ENCODE results near the gene ZBTB16. TPM values are rescaled to one million over a fixed set of nuclear protein-coding genes. Genes with fewer than 3 reads are reported as not detected.

ZBTB16 gene
- total and polyA plus RNA-seq, 7 donors: 9.9 to 197 (median 99.5) TPM

DNA sequence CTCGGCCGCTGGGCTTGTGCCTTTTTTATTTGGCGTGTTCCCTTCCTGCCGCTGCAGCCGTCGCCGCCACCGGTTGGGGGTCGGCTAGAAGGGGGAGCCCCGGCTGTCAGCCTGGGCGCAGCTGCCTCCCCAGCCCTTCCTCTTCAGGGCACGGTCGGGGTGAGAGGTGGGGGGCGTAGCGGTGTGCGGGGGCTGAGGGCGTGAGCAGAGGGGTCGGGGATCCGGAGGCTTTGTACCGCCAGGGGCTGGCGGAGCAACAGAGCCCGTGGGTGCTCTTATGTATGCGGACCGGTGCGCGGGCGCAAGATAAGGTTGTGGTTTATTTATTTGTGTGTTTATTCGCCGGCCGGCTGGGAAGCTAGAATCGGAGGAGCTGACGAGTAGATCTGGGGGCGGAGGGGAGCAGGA, 477 bp downstream of the ZBTB16 start:
- H3K4me1 ChIP-seq: peaks cover 0 to 47% (median 44%) of the 10 kb centered on the region in 4 donors
- H3K9me3 ChIP-seq: no peaks in the 10 kb centered on the region
- peak overlapping the region; percentile 94 to 99 (median 96) for H3K27ac ChIP-seq
- H3K27me3 ChIP-seq: no peaks in the 10 kb centered on the region
- peaks cover 20 to 24% (median 22%) of the 10 kb centered on the region in 4 donors for H3K36me3 ChIP-seq
- TF ChIP-seq POLR2A (IDR thresholded peaks at IDR 0.05) (no peak), CTCF (IDR thresholded peaks at IDR 0.05) (peak in 1 of 4 experiments; percentile 26), POLR2AphosphoS5 (IDR thresholded peaks at IDR 0.05) (no peak), EP300 (IDR thresholded peaks at IDR 0.05) (no peak)
- DNase-seq: peak; percentile 77
- peak overlapping the region; percentile 68 to 99 (median 92) for H3K4me3 ChIP-seq
- intact Hi-C loops (cut with DNase I): loop anchor here (1.0 to 5.0 kb wide), 4 partner anchors 57 to 198 kb away; no protein-coding TSS in a partner anchor
- 0% methylated on average over 33 of the region's 33 CpGs for WGBS, 2 donors

GRCh38 chr11:114060392-114061047, 1.0 kb downstream of the ZBTB16 start:
- Histone ChIP-seq H3K36me3 (peaks cover 20 to 29% (median 27%) of the 10 kb centered on the region in 4 donors), H3K27ac (peak overlapping the region; percentile 94 to 99 (median 96)), H3K4me3 (peak overlapping the region; percentile 68 to 99 (median 92)), H3K9me3 (no peaks in the 10 kb centered on the region), H3K27me3 (no peaks in the 10 kb centered on the region), H3K4me1 (peaks cover 0 to 52% (median 49%) of the 10 kb centered on the region in 4 donors)
- intact Hi-C loops (cut with DNase I): loop anchor here (5.0 kb wide), 1 partner anchor 57 kb away; no protein-coding TSS in a partner anchor
- TF ChIP-seq EP300 (IDR thresholded peaks at IDR 0.05) (no peak), POLR2AphosphoS5 (IDR thresholded peaks at IDR 0.05) (peak in 2 of 4 donors; percentile 1 to 5)
- DNase-seq: peak; percentile 75
- 0 to 1% methylated on average over 78 of the region's 78 CpGs for WGBS, 2 donors

GRCh38 chr11:114061048-114061680, 1.7 kb downstream of the ZBTB16 start:
- peak overlapping the region; percentile 68 to 99 (median 92) for H3K4me3 ChIP-seq
- peaks cover 26 to 35% (median 34%) of the 10 kb centered on the region in 4 donors for H3K36me3 ChIP-seq
- peak overlapping the region; percentile 94 to 99 (median 96) for H3K27ac ChIP-seq
- DNase-seq: peak; percentile 77
- intact Hi-C loops (cut with DNase I): loop anchor here (5.0 kb wide), 1 partner anchor 56 kb away; no protein-coding TSS in a partner anchor
- 2 to 3% methylated on average over 45 of the region's 45 CpGs for WGBS, 2 donors
- peaks cover 0 to 59% (median 56%) of the 10 kb centered on the region in 4 donors for H3K4me1 ChIP-seq
- peak; percentile 24 to 41 for TF ChIP-seq POLR2A (IDR thresholded peaks at IDR 0.05)
- peak; percentile 21 to 72 (median 57) for TF ChIP-seq POLR2AphosphoS5 (IDR thresholded peaks at IDR 0.05)
- TF ChIP-seq CTCF (IDR thresholded peaks at IDR 0.05): no peak
- no peaks in the 10 kb centered on the region for H3K9me3 ChIP-seq
- no peaks in the 10 kb centered on the region for H3K27me3 ChIP-seq

GRCh38 chr11:114061681-114062049, 2.2 kb downstream of the ZBTB16 start:
- peaks cover 26 to 40% (median 39%) of the 10 kb centered on the region in 4 donors for H3K36me3 ChIP-seq
- peak; percentile 87 for DNase-seq
- no peak for TF ChIP-seq EP300 (IDR thresholded peaks at IDR 0.05)
- TF ChIP-seq POLR2A (IDR thresholded peaks at IDR 0.05): no peak
- no peak for TF ChIP-seq CTCF (IDR thresholded peaks at IDR 0.05)
- peak in 3 of 4 donors; percentile 8 to 27 (median 16) for TF ChIP-seq POLR2AphosphoS5 (IDR thresholded peaks at IDR 0.05)
- 39 to 58% methylated on average over 7 of the region's 7 CpGs for WGBS, 2 donors
- no peaks in the 10 kb centered on the region for H3K9me3 ChIP-seq
- intact Hi-C loops (cut with DNase I): loop anchor here (5.0 kb wide), 1 partner anchor 56 kb away; no protein-coding TSS in a partner anchor
- H3K27ac ChIP-seq: peak overlapping the region; percentile 94 to 99 (median 96)
- H3K27me3 ChIP-seq: no peaks in the 10 kb centered on the region
- H3K4me1 ChIP-seq: peaks cover 0 to 64% (median 61%) of the 10 kb centered on the region in 4 donors
- H3K4me3 ChIP-seq: peak overlapping the region; percentile 68 to 99 (median 92)

DNA sequence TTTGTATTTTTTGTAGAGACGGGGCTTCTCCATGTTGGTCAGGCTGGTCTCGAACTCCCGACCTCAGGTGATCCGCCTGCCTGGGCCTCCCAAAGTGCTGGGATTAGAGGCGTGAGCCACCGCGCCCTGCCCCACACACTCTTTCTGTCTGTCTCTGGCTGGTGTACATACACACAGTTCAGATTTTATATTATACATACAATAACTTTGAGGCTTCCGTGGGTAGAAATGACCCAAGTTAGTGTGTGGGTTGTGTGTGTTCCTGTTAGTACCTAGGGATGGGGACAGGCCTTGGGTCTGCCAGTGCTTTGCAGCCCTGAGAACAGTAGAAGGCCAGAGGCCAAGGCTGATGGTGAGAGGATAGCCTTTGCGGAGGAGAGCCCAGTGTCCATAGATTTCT, 2.8 kb downstream of the ZBTB16 start:
- intact Hi-C loops (cut with DNase I): loop anchor here (5.0 kb wide), 1 partner anchor 55 kb away; no protein-coding TSS in a partner anchor
- TF ChIP-seq POLR2AphosphoS5 (IDR thresholded peaks at IDR 0.05): peak in 1 of 4 donors; percentile 33
- TF ChIP-seq POLR2A (IDR thresholded peaks at IDR 0.05): no peak
- H3K36me3 ChIP-seq: peaks cover 31 to 46% (median 45%) of the 10 kb centered on the region in 4 donors
- H3K4me1 ChIP-seq: peaks cover 0 to 70% (median 67%) of the 10 kb centered on the region in 4 donors
- peak overlapping the region; percentile 94 to 99 (median 96) for H3K27ac ChIP-seq
- peak overlapping the region; percentile 68 to 99 (median 92) for H3K4me3 ChIP-seq
- DNase-seq: no peak
- no peaks in the 10 kb centered on the region for H3K9me3 ChIP-seq
- H3K27me3 ChIP-seq: no peaks in the 10 kb centered on the region
- WGBS, 2 donors: 96 to 97% methylated on average over 9 of the region's 9 CpGs

Measured in sigmoid colon (tissue), 7 donors.